SK-N-SH (cell line): ENCODE data around the gene GATA2. TPM values are rescaled to one million over a fixed set of nuclear protein-coding genes. Genes with fewer than 3 reads are reported as not detected.

ENCODE experiments used
- CTCF ChIA-PET: fragments of 300-600, 350-600 bp; formaldehyde crosslinking; extraction: SDS; loops from one replicate; lab custom pipeline; 2021; lab: Yijun Ruan, JAX
- POLR2A ChIA-PET: fragments of 350-600 bp; sonication (Branson Sonifier 250); formaldehyde crosslinking; extraction: SDS; loops from one replicate; lab custom pipeline; 2020; ENCODE audit warnings: antibody characterized with exemption, inconsistent platforms; lab: Yijun Ruan, JAX
- DNase-seq: peaks from one replicate; pipeline ENCODE4 v3.0.0; 2012
- H2AFZ ChIP-seq: fragments of 200-600 bp; sonication (generic); 2 replicates; pipeline ENCODE4 v1.8.1; 2016; ENCODE audit warnings: antibody characterized with exemption, mild to moderate bottlenecking, low read depth
- H3F3A ChIP-seq: fragments of 200-600 bp; sonication (generic); replicated peaks from 2 replicates; pipeline ENCODE3; 2016; ENCODE audit warnings: antibody characterized with exemption, mild to moderate bottlenecking; ENCODE audit not compliant: insufficient read depth
- H3K27ac ChIP-seq, 2 experiments: fragments of 200-500 bp in 1 of 2; fragments of 200-600 bp in 1 of 2; sonication (Bioruptor generic) in 1 of 2; sonication (generic), shearing (Covaris generic) in 1 of 2; 2 replicates each; pipeline versions ENCODE4 v1.5.1 to v1.6.1; 2014 to 2016; ENCODE audit warnings: low read depth in 2 of 2, inconsistent platforms in 1 of 2, low read length in 1 of 2, mild to moderate bottlenecking in 1 of 2, mixed read lengths in 1 of 2
- H3K27me3 ChIP-seq: fragments of 200-600 bp; sonication (generic), shearing (Covaris generic); 2 replicates; pipeline ENCODE4 v1.6.1; 2016; ENCODE audit warnings: mixed run types; ENCODE audit not compliant: insufficient read depth
- H3K36me3 ChIP-seq, 2 experiments: fragments of 200-500 bp in 1 of 2; fragments of 200-600 bp in 1 of 2; sonication (Bioruptor generic) in 1 of 2; sonication (generic) in 1 of 2; replicated peaks in 1 of 2; 2 replicates each; pipeline versions ENCODE3 to v1.5.1; 2014 to 2016; ENCODE audit warnings: low read length in 1 of 2, mild to moderate bottlenecking in 1 of 2; ENCODE audit not compliant: insufficient read depth in 2 of 2, control insufficient read depth in 1 of 2
- H3K4me1 ChIP-seq, 2 experiments: fragments of 200-500 bp in 1 of 2; fragments of 200-600 bp in 1 of 2; sonication (Bioruptor generic) in 1 of 2; sonication (generic), shearing (Covaris generic) in 1 of 2; 2 replicates each; pipeline versions ENCODE4 v1.5.1 to v1.6.1; 2014 to 2016; ENCODE audit warnings: low read depth in 1 of 2, low read length in 1 of 2, mixed run types in 1 of 2; ENCODE audit not compliant: insufficient read depth in 2 of 2, control insufficient read depth in 1 of 2
- H3K4me2 ChIP-seq: fragments of 200-600 bp; sonication (generic), shearing (Covaris generic); 2 replicates; pipeline ENCODE4 v1.6.1; 2017; ENCODE audit warnings: mixed run types
- H3K4me3 ChIP-seq, 2 experiments: fragments of 200-500 bp in 1 of 2; fragments of 200-600 bp in 1 of 2; sonication (Bioruptor generic) in 1 of 2; sonication (generic), shearing (Covaris generic) in 1 of 2; 2 replicates each; pipeline versions ENCODE4 v1.5.1 to v1.8.1; 2014 to 2016; ENCODE audit warnings: low read depth in 2 of 2, inconsistent platforms in 1 of 2, low read length in 1 of 2, mild to moderate bottlenecking in 1 of 2, mixed read lengths in 1 of 2, moderate library complexity in 1 of 2
- H3K79me2 ChIP-seq: fragments of 200-600 bp; sonication (generic); 2 replicates; pipeline ENCODE4 v1.8.1; 2017; ENCODE audit warnings: mild to moderate bottlenecking; ENCODE audit not compliant: insufficient read depth
- H3K9ac ChIP-seq: fragments of 200-600 bp; sonication (generic); 2 replicates; pipeline ENCODE4 v1.6.1; 2017; ENCODE audit warnings: mixed run types
- H3K9me2 ChIP-seq: fragments of 200-600 bp; sonication (generic); 2 replicates; pipeline ENCODE4 v1.6.1; 2017; ENCODE audit warnings: mixed run types
- H3K9me3 ChIP-seq: fragments of 200-600 bp; sonication (generic); 2 replicates; pipeline ENCODE4 v1.6.1; 2017; ENCODE audit warnings: mixed run types, mild to moderate bottlenecking, moderate library complexity
- H4K20me1 ChIP-seq: fragments of 200-600 bp; sonication (generic); 2 replicates; pipeline ENCODE4 v1.6.1; 2017; ENCODE audit warnings: mild to moderate bottlenecking, mixed run types; ENCODE audit not compliant: insufficient read depth
- CTCF ChIP-seq: fragments of 200-600 bp; sonication (generic); IDR thresholded peaks from 2 replicates; pipeline ENCODE4 v1.6.1; 2017; ENCODE audit warnings: antibody characterized with exemption, mild to moderate bottlenecking, moderate library complexity
- ELF1 ChIP-seq: IDR thresholded peaks from 2 replicates; pipeline ENCODE4 v1.4.0; 2012
- EZH2phosphoT487 ChIP-seq: fragments of 200-600 bp; sonication (generic); IDR thresholded peaks from 2 replicates; pipeline ENCODE4 v1.6.1; 2017; ENCODE audit warnings: low read depth, mixed run types, mild to moderate bottlenecking, antibody characterized with exemption, moderate library complexity, borderline replicate concordance
- FOXJ3 ChIP-seq: sonication (generic); formaldehyde crosslinking; IDR thresholded peaks from 2 replicates; pipeline ENCODE4 v1.5.1; 2020; ENCODE audit warnings: mild to moderate bottlenecking, missing genetic modification reagents
- FOXM1 ChIP-seq: IDR thresholded peaks from 2 replicates; pipeline ENCODE4 v1.4.0; 2012; ENCODE audit warnings: low read depth, mild to moderate bottlenecking
- GATA2 ChIP-seq: sonication (generic); formaldehyde crosslinking; IDR thresholded peaks from 2 replicates; pipeline ENCODE4 v1.5.0; 2020; ENCODE audit warnings: mild to moderate bottlenecking, missing genetic modification reagents
- MAX ChIP-seq: IDR thresholded peaks from 2 replicates; pipeline ENCODE4 v1.4.0; 2012; ENCODE audit warnings: low read depth
- MEF2A ChIP-seq: IDR thresholded peaks from 2 replicates; pipeline ENCODE4 v1.4.0; 2012; ENCODE audit warnings: low read depth, borderline replicate concordance
- MXI1 ChIP-seq: IDR thresholded peaks from 2 replicates; pipeline ENCODE4 v1.6.1; 2012; ENCODE audit warnings: mild to moderate bottlenecking, low read depth, low read length, improper control_type of control experiment
- NRF1 ChIP-seq: IDR thresholded peaks from 2 replicates; pipeline ENCODE4 v1.6.1; 2012; ENCODE audit warnings: low read depth, mild to moderate bottlenecking, low read length
- RFX5 ChIP-seq: IDR thresholded peaks from 2 replicates; pipeline ENCODE4 v1.6.1; 2012; ENCODE audit warnings: mild to moderate bottlenecking, improper control_type of control experiment, low read length
- RXRA ChIP-seq: IDR thresholded peaks from 2 replicates; pipeline ENCODE4 v1.4.0; 2012; ENCODE audit warnings: low read depth, mild to moderate bottlenecking, borderline replicate concordance
- SMC3 ChIP-seq: IDR thresholded peaks from 2 replicates; pipeline ENCODE4 v1.6.1; 2012; ENCODE audit warnings: low read depth, low read length, improper control_type of control experiment
- USF1 ChIP-seq: IDR thresholded peaks from 2 replicates; pipeline ENCODE4 v1.4.0; 2012; ENCODE audit warnings: low read depth, borderline replicate concordance
- WGBS: methylation state at CpG from one replicate; pipeline ENCODE4 v1.1.6; 2017; ENCODE audit warnings: low lambda C conversion rate; 5-methylcytosine and 5-hydroxymethylcytosine counted together
- polyA plus RNA-seq, 3 experiments: library from polyadenylated mRNA; depleted of rRNA; stranded (reverse); fragments of >200 nt; gene quantifications; 2 replicates each; pipeline ENCODE4 v1.2.3, GENCODE V29; 2012
- TF ChIP-seq, protein P1 (sequence below): IDR thresholded peaks from 2 replicates; pipeline ENCODE4 v1.4.0; 2012; ENCODE audit warnings: low read depth, borderline replicate concordance

The GATA2 gene
- polyA plus RNA-seq, 1 of the 3 experiments (the other 2 are of a cell fraction): 5.5 TPM

DNA sequence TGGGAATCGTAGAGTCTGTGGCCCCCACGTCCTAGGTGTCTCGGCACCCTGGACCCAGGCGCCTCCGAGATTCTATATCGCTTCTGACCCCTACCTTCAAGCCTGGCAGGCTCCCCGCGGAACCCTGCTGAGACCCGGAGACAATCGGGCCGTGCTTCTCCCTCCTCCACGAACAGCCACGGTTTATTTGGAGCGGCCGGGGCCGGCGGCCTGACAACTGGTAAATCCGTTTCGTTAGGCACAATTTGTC, 1.4 kb downstream of the GATA2 start:
- POLR2A ChIA-PET: interaction anchor here (0.9 to 5.7 kb wide), 10 partner anchors 10 to 315 kb away, joined by 3 to 66 read pairs (median 10); no protein-coding TSS in a partner anchor
- Histone ChIP-seq H3K27ac (peak overlapping the region in 1 of 2 experiments; percentile 97; a peak in 2 of 4 replicates), H3K9me3 (no peaks in the 10 kb centered on the region), H3K79me2 (peaks cover 13% of the 10 kb centered on the region), H3K4me3 (peak overlapping the region in 1 of 2 experiments; percentile 75; a peak in 2 of 4 replicates), H3K4me2 (no peak overlapping the region; the same call in 1 of the 2 replicates), H3K9ac (no peak overlapping the region), H3K36me3 (peaks cover 0 to 4% of the 10 kb centered on the region in 2 experiments), H3K9me2 (no peaks in the 10 kb centered on the region), H3F3A (peaks cover 7% of the 10 kb centered on the region), H2AFZ (no peak overlapping the region), H3K27me3 (peaks cover 23% of the 10 kb centered on the region; the same call in 1 of the 2 replicates), H4K20me1 (peaks cover 19% of the 10 kb centered on the region; the same call in 1 of the 2 replicates), H3K4me1 (peaks cover 0 to 33% of the 10 kb centered on the region in 2 experiments; a peak in 1 of 4 replicates)
- TF ChIP-seq SMC3 (no peak), EZH2phosphoT487 (no peak), CTCF (no peak), FOXM1 (no peak), GATA2 (no peak), MXI1 (no peak), MEF2A (no peak)
- 10% methylated on average over 6 of the region's 19 CpGs for WGBS
- CTCF ChIA-PET: interaction anchor here (1.0 to 2.4 kb wide), 3 partner anchors 9 to 93 kb away, joined by 3 to 6 read pairs (median 5); no protein-coding TSS in a partner anchor
- DNase-seq: no peak

- DNase-seq: no peak
- Histone ChIP-seq H3K36me3 (peaks cover 0 to 4% of the 10 kb centered on the region in 2 experiments), H3K27ac (peak overlapping the region in 1 of 2 experiments; percentile 97; a peak in 2 of 4 replicates), H3F3A (peaks cover 7% of the 10 kb centered on the region), H3K9ac (peak overlapping the region; percentile 80; the same call in 1 of the 2 replicates), H2AFZ (no peak overlapping the region), H3K79me2 (peaks cover 19% of the 10 kb centered on the region), H3K27me3 (peaks cover 23% of the 10 kb centered on the region; the same call in 1 of the 2 replicates), H3K4me1 (peaks cover 0 to 29% of the 10 kb centered on the region in 2 experiments; a peak in 1 of 4 replicates), H3K4me3 (peak overlapping the region; percentile 75 to 77), H4K20me1 (peaks cover 19% of the 10 kb centered on the region; the same call in 1 of the 2 replicates), H3K4me2 (peak overlapping the region; percentile 99), H3K9me3 (no peaks in the 10 kb centered on the region), H3K9me2 (no peaks in the 10 kb centered on the region)
- TF ChIP-seq ELF1: no peak
- TF ChIP-seq RFX5: no peak
- no peak for TF ChIP-seq NRF1
- no peak for TF ChIP-seq RXRA
- no peak for TF ChIP-seq USF1
- TF ChIP-seq, protein P1, sequence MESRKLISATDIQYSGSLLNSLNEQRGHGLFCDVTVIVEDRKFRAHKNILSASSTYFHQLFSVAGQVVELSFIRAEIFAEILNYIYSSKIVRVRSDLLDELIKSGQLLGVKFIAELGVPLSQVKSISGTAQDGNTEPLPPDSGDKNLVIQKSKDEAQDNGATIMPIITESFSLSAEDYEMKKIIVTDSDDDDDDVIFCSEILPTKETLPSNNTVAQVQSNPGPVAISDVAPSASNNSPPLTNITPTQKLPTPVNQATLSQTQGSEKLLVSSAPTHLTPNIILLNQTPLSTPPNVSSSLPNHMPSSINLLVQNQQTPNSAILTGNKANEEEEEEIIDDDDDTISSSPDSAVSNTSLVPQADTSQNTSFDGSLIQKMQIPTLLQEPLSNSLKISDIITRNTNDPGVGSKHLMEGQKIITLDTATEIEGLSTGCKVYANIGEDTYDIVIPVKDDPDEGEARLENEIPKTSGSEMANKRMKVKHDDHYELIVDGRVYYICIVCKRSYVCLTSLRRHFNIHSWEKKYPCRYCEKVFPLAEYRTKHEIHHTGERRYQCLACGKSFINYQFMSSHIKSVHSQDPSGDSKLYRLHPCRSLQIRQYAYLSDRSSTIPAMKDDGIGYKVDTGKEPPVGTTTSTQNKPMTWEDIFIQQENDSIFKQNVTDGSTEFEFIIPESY: no peak
- no peak for TF ChIP-seq FOXJ3
- TF ChIP-seq MAX: no peak
- POLR2A ChIA-PET: interaction anchor here (0.6 to 5.7 kb wide), 12 partner anchors 10 to 314 kb away, joined by 3 to 66 read pairs (median 4); no protein-coding TSS in a partner anchor
- CTCF ChIA-PET: interaction anchor here (1.0 to 13.1 kb wide), 5 partner anchors 8 to 65 kb away, joined by 3 to 177 read pairs (median 9); no protein-coding TSS in a partner anchor
- 34% methylated on average over 19 of the region's 23 CpGs for WGBS
Observed at GRCh38 chr3:128490915-128491690, 1.9 kb downstream of the GATA2 start.
